ENCODE data around the gene NLK. TPM values are rescaled to one million over a fixed set of nuclear protein-coding genes. Genes with fewer than 3 reads are reported as not detected.
"Not testable (repeated sequence)": the region's sequence is repeated elsewhere in the genome, so short reads cannot be mapped to it uniquely, and the experiment has no call there.

Gene NLK
- total RNA-seq, 1 donor from 2014 or later = 11.8 TPM

GRCh38 chr17:27996202-27997043 is 46.1 kb upstream of the NLK start:
- Mint-ChIP-seq H3K36me3 (ENCODE audit: low read depth) (peaks cover 2% of the 10 kb centered on the region), H3K4me1 (ENCODE audit: low read depth) (no peaks in the 10 kb centered on the region), H3K9me3 (ENCODE audit: low read depth) (no peaks in the 10 kb centered on the region), H3K27ac (ENCODE audit: unreplicated experiment) (no peak overlapping the region), H3K4me3 (ENCODE audit: unreplicated experiment) (no peak overlapping the region), H3K27me3 (ENCODE audit: low read depth) (peaks cover 28% of the 10 kb centered on the region)
- no peak for TF ChIP-seq CTCF (IDR thresholded peaks at IDR 0.05)
- no peak for DNase-seq (ENCODE audit: low spot score)

- Mint-ChIP-seq H3K4me1 (ENCODE audit: low read depth) (no peaks in the 10 kb centered on the region), H3K27me3 (ENCODE audit: low read depth) (peaks cover 26% of the 10 kb centered on the region), H3K4me3 (ENCODE audit: unreplicated experiment) (no peak overlapping the region), H3K36me3 (ENCODE audit: low read depth) (peaks cover 2% of the 10 kb centered on the region), H3K27ac (ENCODE audit: unreplicated experiment) (no peak overlapping the region), H3K9me3 (ENCODE audit: low read depth) (no peaks in the 10 kb centered on the region)
- no peak for DNase-seq (ENCODE audit: low spot score)
- TF ChIP-seq CTCF (IDR thresholded peaks at IDR 0.05) = no peak
Measured at GRCh38 chr17:27997044-27997401, 45.5 kb upstream of the NLK start.

GRCh38 chr17:27997522-27997921 is 45.0 kb upstream of the NLK start:
- no peak for DNase-seq (ENCODE audit: low spot score)
- TF ChIP-seq CTCF (IDR thresholded peaks at IDR 0.05) = no peak
- H3K4me1 Mint-ChIP-seq (ENCODE audit: low read depth) = no peaks in the 10 kb centered on the region
- H3K36me3 Mint-ChIP-seq (ENCODE audit: low read depth) = peaks cover 2% of the 10 kb centered on the region
- H3K9me3 Mint-ChIP-seq (ENCODE audit: low read depth) = no peaks in the 10 kb centered on the region
- H3K27me3 Mint-ChIP-seq (ENCODE audit: low read depth) = peaks cover 26% of the 10 kb centered on the region
- no peak overlapping the region for H3K4me3 Mint-ChIP-seq (ENCODE audit: unreplicated experiment)
- H3K27ac Mint-ChIP-seq (ENCODE audit: unreplicated experiment) = no peak overlapping the region

- Mint-ChIP-seq H3K27ac (ENCODE audit: unreplicated experiment) (no peak overlapping the region), H3K27me3 (ENCODE audit: low read depth) (peaks cover 21% of the 10 kb centered on the region), H3K4me3 (ENCODE audit: unreplicated experiment) (no peak overlapping the region), H3K9me3 (ENCODE audit: low read depth) (no peaks in the 10 kb centered on the region), H3K4me1 (ENCODE audit: low read depth) (no peaks in the 10 kb centered on the region), H3K36me3 (ENCODE audit: low read depth) (peaks cover 2% of the 10 kb centered on the region)
- DNase-seq (ENCODE audit: low spot score) = no peak
- no peak for TF ChIP-seq CTCF (IDR thresholded peaks at IDR 0.05)
Measured at GRCh38 chr17:28001149-28001548, 41.3 kb upstream of the NLK start.

GRCh38 chr17:28004344-28004743 is 38.1 kb upstream of the NLK start:
- no peaks in the 10 kb centered on the region for H3K36me3 Mint-ChIP-seq (ENCODE audit: low read depth)
- no peak overlapping the region for H3K27ac Mint-ChIP-seq (ENCODE audit: unreplicated experiment)
- H3K4me3 Mint-ChIP-seq (ENCODE audit: unreplicated experiment) = no peak overlapping the region
- TF ChIP-seq CTCF (IDR thresholded peaks at IDR 0.05) = no peak
- DNase-seq (ENCODE audit: low spot score) = no peak
- peaks cover 14% of the 10 kb centered on the region for H3K27me3 Mint-ChIP-seq (ENCODE audit: low read depth)
- no peaks in the 10 kb centered on the region for H3K9me3 Mint-ChIP-seq (ENCODE audit: low read depth)
- no peaks in the 10 kb centered on the region for H3K4me1 Mint-ChIP-seq (ENCODE audit: low read depth)

GRCh38 chr17:28007925-28008324 is 34.6 kb upstream of the NLK start:
- H3K27me3 Mint-ChIP-seq (ENCODE audit: low read depth) = peaks cover 14% of the 10 kb centered on the region
- not testable (repeated sequence) for DNase-seq (ENCODE audit: low spot score); H3K9me3 Mint-ChIP-seq (ENCODE audit: low read depth); H3K4me1 Mint-ChIP-seq (ENCODE audit: low read depth); H3K36me3 Mint-ChIP-seq (ENCODE audit: low read depth); H3K4me3 Mint-ChIP-seq (ENCODE audit: unreplicated experiment); H3K27ac Mint-ChIP-seq (ENCODE audit: unreplicated experiment)

Data from chondrocyte (in vitro differentiated cells).